GM23248 (cell line): ENCODE measurements around the gene PKIG. TPM values are rescaled to one million over a fixed set of nuclear protein-coding genes. Genes with fewer than 3 reads are reported as not detected.

Experiments
- DNase-seq: peaks from one replicate; pipeline ENCODE4 v3.0.0-alpha.2; 2015
- H2AFZ ChIP-seq: fragments of 200-600 bp; sonication (generic); 2 replicates; pipeline ENCODE4 v1.6.1; 2016; ENCODE audit warnings: antibody characterized with exemption
- H3F3A ChIP-seq: fragments of 200-600 bp; sonication (generic); 2 replicates; pipeline ENCODE4 v1.6.1; 2016; ENCODE audit warnings: mild to moderate bottlenecking, antibody characterized with exemption, mixed run types; ENCODE audit not compliant: insufficient read depth
- H3K27ac ChIP-seq: fragments of 200-600 bp; sonication (generic); 2 replicates; pipeline ENCODE4 v1.5.1; 2016; ENCODE audit warnings: mild to moderate bottlenecking
- H3K27me3 ChIP-seq: fragments of 200-600 bp; sonication (generic); replicated peaks from 2 replicates; pipeline ENCODE4 v1.6.1; 2016; ENCODE audit warnings: mild to moderate bottlenecking; ENCODE audit not compliant: insufficient read depth
- H3K36me3 ChIP-seq: fragments of 200-600 bp; sonication (generic); 2 replicates; pipeline ENCODE4 v1.6.1; 2016; ENCODE audit warnings: low read depth, mild to moderate bottlenecking
- H3K4me1 ChIP-seq: fragments of 200-600 bp; sonication (generic); 2 replicates; pipeline ENCODE4 v1.6.1; 2016; ENCODE audit warnings: mild to moderate bottlenecking; ENCODE audit not compliant: insufficient read depth
- H3K4me2 ChIP-seq: fragments of 200-600 bp; sonication (generic); one replicate; pipeline ENCODE4 v1.6.1; 2016; ENCODE audit warnings: mild to moderate bottlenecking; ENCODE audit not compliant: unreplicated experiment
- H3K4me3 ChIP-seq: fragments of 200-600 bp; sonication (generic); 2 replicates; pipeline ENCODE4 v1.5.1; 2016; ENCODE audit warnings: mild to moderate bottlenecking
- H3K79me2 ChIP-seq: fragments of 200-600 bp; sonication (generic); 2 replicates; pipeline ENCODE4 v1.6.1; 2016; ENCODE audit warnings: mild to moderate bottlenecking; ENCODE audit not compliant: insufficient read depth
- H3K9ac ChIP-seq: fragments of 200-600 bp; sonication (generic); 2 replicates; pipeline ENCODE4 v1.6.1; 2016; ENCODE audit warnings: mild to moderate bottlenecking
- H3K9me2 ChIP-seq: fragments of 200-600 bp; sonication (generic); 2 replicates; pipeline ENCODE4 v1.6.1; 2016; ENCODE audit warnings: mixed run types, mild to moderate bottlenecking, moderate library complexity; ENCODE audit not compliant: insufficient read depth
- H3K9me3 ChIP-seq: fragments of 200-600 bp; sonication (generic); one replicate; pipeline ENCODE4 v1.6.1; 2017; ENCODE audit warnings: low read depth
- H4K20me1 ChIP-seq: fragments of 200-600 bp; sonication (generic); 2 replicates; pipeline ENCODE4 v1.6.0; 2016; ENCODE audit not compliant: insufficient read depth
- EZH2 ChIP-seq: fragments of 200-600 bp; sonication (generic); IDR thresholded peaks from 2 replicates; pipeline ENCODE4 v1.6.1; 2018; ENCODE audit warnings: antibody characterized with exemption, mild to moderate bottlenecking; ENCODE audit not compliant: insufficient read depth, poor library complexity, severe bottlenecking
- EZH2phosphoT487 ChIP-seq: fragments of 200-600 bp; sonication (generic); IDR thresholded peaks from 2 replicates; pipeline ENCODE4 v1.6.1; 2018; ENCODE audit warnings: antibody characterized with exemption, moderate library complexity, mild to moderate bottlenecking, low read depth; ENCODE audit not compliant: insufficient read depth
- WGBS, 2 experiments: methylation state at CpG; one replicate each; pipeline ENCODE4 v1.1.6; 2015 to 2017; ENCODE audit warnings: low lambda C conversion rate in 2 of 2, low coverage in 1 of 2; ENCODE audit errors: missing lambda C conversion rate in 2 of 2; 5-methylcytosine and 5-hydroxymethylcytosine counted together
- in situ Hi-C: fragments of 300-500 bp; cut with MboI; formaldehyde crosslinking; loops from 2 replicates; pipeline ENCODE4 v1.15.0; 2020
- polyA plus RNA-seq: library from polyadenylated mRNA; unstranded; fragments of >200 nt; fragmentation: Nextera tagmentation; extraction: Ambion mirVana; gene quantifications from 2 replicates; pipeline ENCODE4 v1.2.1, GENCODE V29; 2016
- total RNA-seq: library from RNA; depleted of rRNA; stranded (reverse); fragments of >200 nt; shearing (Covaris generic); gene quantifications from 2 replicates; pipeline ENCODE4 v1.2.3, GENCODE V29; 2014

Gene PKIG
- total and polyA plus RNA-seq, 2 experiments from 2014 or later = 46.0 to 83.7 TPM

GRCh38 chr20:44629542-44629941 is 47.2 kb downstream of the PKIG start:
- DNase-seq = no peak

GRCh38 chr20:44630297-44630696 is 47.9 kb downstream of the PKIG start:
- no peaks in the 10 kb centered on the region for H3K9me3 ChIP-seq
- H3K9me2 ChIP-seq = no peaks in the 10 kb centered on the region
- H3K4me2 ChIP-seq = no peak overlapping the region
- H3K4me1 ChIP-seq = no peaks in the 10 kb centered on the region
- no peak overlapping the region for H3K27ac ChIP-seq
- no peak overlapping the region for H2AFZ ChIP-seq
- no peak overlapping the region for H3K9ac ChIP-seq
- no peaks in the 10 kb centered on the region for H4K20me1 ChIP-seq
- H3K27me3 ChIP-seq = no peaks in the 10 kb centered on the region
- in situ Hi-C loops = no loop called here
- H3F3A ChIP-seq = no peaks in the 10 kb centered on the region
- no peaks in the 10 kb centered on the region for H3K36me3 ChIP-seq
- no peaks in the 10 kb centered on the region for H3K79me2 ChIP-seq
- no peak for TF ChIP-seq EZH2
- TF ChIP-seq EZH2phosphoT487 = no peak
- no peak for DNase-seq
- no peak overlapping the region for H3K4me3 ChIP-seq
- 96 to 99% methylated on average over 5 of the region's 5 CpGs for WGBS, 2 experiments

More at GRCh38 chr20:44629542-44629941, 47.2 kb downstream of the PKIG start:
- H3K27me3 ChIP-seq = no peaks in the 10 kb centered on the region
- H3K36me3 ChIP-seq = no peaks in the 10 kb centered on the region
- H3K4me1 ChIP-seq = no peaks in the 10 kb centered on the region
- H2AFZ ChIP-seq = no peak overlapping the region
- no peaks in the 10 kb centered on the region for H3K79me2 ChIP-seq
- H3K9me2 ChIP-seq = no peaks in the 10 kb centered on the region
- H4K20me1 ChIP-seq = no peaks in the 10 kb centered on the region
- WGBS, 2 experiments = 91 to 94% methylated on average over 10 of the region's 10 CpGs
- in situ Hi-C loops = loop anchor here (10.0 kb wide), 1 partner anchor 245 kb away; no protein-coding TSS in a partner anchor
- no peak overlapping the region for H3K27ac ChIP-seq
- no peak for TF ChIP-seq EZH2phosphoT487
- TF ChIP-seq EZH2 = no peak
- no peak overlapping the region for H3K4me3 ChIP-seq
- H3K9me3 ChIP-seq = no peaks in the 10 kb centered on the region
- H3K4me2 ChIP-seq = no peak overlapping the region
- H3F3A ChIP-seq = no peaks in the 10 kb centered on the region
- no peak overlapping the region for H3K9ac ChIP-seq

- no peaks in the 10 kb centered on the region for H3K4me1 ChIP-seq
- no peak overlapping the region for H2AFZ ChIP-seq
- no peak overlapping the region for H3K9ac ChIP-seq
- no peaks in the 10 kb centered on the region for H3K9me3 ChIP-seq
- no peak overlapping the region for H3K4me3 ChIP-seq
- no peaks in the 10 kb centered on the region for H3K36me3 ChIP-seq
- H3K9me2 ChIP-seq = no peaks in the 10 kb centered on the region
- WGBS, 2 experiments = 60 to 65% methylated on average over 7 to 8 of the region's 8 CpGs
- TF ChIP-seq EZH2 (no peak), EZH2phosphoT487 (no peak)
- in situ Hi-C loops = no loop called here
- no peak overlapping the region for H3K27ac ChIP-seq
- no peak for DNase-seq
- H3F3A ChIP-seq = no peaks in the 10 kb centered on the region
- H3K4me2 ChIP-seq = no peak overlapping the region
- no peaks in the 10 kb centered on the region for H3K27me3 ChIP-seq
- H4K20me1 ChIP-seq = no peaks in the 10 kb centered on the region
- H3K79me2 ChIP-seq = no peaks in the 10 kb centered on the region
Observed at GRCh38 chr20:44632103-44632752, 49.8 kb downstream of the PKIG start.

- in situ Hi-C loops = no loop called here
- Histone ChIP-seq H3K9me2 (no peaks in the 10 kb centered on the region), H4K20me1 (no peaks in the 10 kb centered on the region), H3K27ac (no peak overlapping the region), H3K79me2 (no peaks in the 10 kb centered on the region), H3K4me2 (no peak overlapping the region), H3K9ac (no peak overlapping the region), H3K4me1 (no peaks in the 10 kb centered on the region), H3F3A (no peaks in the 10 kb centered on the region), H3K27me3 (no peaks in the 10 kb centered on the region), H3K36me3 (no peaks in the 10 kb centered on the region), H3K9me3 (no peaks in the 10 kb centered on the region), H3K4me3 (no peak overlapping the region), H2AFZ (no peak overlapping the region)
- no peak for DNase-seq
- 74 to 77% methylated on average over 3 of the region's 3 CpGs for WGBS, 2 experiments
- no peak for TF ChIP-seq EZH2
- TF ChIP-seq EZH2phosphoT487 = no peak
Observed at GRCh38 chr20:44633187-44633810, 50.9 kb downstream of the PKIG start.
